ENCODE measurements around the gene ADA.
"Not testable (repeated sequence)": the region's sequence is repeated elsewhere in the genome, so short reads cannot be mapped to it uniquely, and the experiment has no call there.

The ADA gene

DNA sequence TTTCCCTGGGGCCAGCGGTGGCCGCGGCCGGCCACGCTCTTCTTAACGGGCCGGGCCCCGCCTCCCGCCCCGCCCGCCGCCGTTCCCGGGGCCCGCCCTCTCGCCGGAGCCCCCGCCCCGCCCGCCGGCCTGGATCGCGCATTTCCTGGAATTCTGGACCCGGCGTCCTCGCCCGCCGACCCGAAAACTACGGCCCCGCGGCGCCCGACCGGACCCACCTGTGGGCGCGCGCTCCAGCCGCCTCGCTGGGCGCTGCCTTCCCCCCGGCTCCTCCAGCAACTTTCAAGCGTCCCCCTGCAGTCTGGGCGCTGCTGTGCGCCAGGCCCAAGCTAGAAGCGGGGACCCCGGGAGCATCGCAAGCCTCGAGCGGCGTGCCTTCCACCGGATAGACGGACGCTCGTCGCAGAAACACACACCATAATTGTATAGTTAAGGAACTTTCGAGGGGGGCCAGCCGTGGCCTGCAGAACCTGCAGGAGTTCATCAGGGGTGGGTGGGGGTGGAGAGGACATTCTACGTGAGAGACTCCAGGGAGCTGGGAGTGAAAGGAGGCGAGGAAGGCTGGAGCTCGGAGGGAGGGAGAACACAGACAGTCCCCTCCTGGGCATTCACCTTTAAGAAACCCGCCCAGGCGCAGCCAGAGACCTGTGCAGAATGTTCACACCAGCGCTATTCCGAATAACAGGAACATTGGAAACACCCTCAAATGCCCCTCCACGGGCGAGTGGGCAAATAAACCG lies at the start of gene ADA:
Gene ADA (minus strand): TSS at position 16 of the 740 bp plus-strand sequence. CDS start 92 bp downstream, outside the sequence.
- DNase-seq = no peak

DNA sequence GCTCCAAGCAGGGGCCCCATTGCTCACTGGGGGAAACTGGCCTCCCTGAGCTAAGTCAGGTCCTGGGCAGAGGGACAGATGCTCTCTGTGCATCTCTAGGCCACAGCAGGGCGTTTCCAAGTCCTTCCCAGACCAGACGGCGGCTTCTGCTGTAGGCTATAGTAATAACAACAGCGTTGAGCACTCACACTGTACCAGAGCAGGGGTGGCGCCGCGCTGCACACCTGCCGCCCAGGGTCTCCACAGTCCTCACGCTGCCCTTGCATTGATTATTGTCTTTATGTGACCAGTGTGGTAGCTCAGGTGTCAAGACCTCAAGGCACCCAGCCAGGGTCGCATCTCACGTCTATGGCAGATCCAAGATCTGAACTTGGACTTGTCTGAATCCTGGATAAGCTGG lies 48.8 kb upstream of the ADA start:
- no peak for DNase-seq

DNA sequence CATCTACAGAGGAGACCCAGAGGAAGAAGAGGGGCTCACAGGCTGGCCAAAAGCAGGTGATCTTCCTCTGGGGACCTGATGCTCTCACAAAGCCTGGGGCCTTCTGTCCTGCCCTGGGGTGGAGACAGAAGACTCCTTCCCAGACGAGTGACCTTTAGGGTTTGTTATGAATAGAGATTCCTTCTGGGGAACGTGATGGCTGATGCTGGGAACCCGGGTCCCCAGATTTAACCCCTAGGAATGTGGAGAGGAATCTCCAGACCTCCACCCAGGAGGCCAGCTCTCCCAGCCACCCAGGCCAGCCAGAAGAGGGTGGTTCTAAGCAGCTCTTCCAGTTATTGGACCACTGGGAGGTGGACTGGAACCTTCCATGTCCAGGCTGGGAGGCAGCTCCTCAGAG lies 46.9 kb upstream of the ADA start:
- no peak for DNase-seq

DNA sequence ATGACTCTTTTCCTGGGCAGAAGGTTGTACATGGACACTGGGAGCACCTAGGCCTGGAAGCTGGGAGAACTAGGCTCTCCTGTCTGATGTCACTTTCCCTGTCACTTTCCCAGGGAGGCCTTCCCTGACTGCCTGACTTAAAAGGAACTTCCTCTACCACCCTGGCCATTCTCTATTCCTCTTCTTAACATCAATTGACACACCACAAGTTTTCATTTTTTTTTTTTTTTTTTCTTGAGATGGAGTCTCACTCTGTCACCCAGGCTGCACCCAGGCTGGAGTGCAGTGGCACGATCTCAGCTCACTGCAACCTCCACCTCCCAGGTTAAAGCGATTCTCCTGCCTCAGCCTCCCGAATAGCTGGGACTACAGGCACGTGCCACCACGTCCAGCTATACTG lies 45.5 kb upstream of the ADA start:
- not testable (repeated sequence) for DNase-seq

DNA sequence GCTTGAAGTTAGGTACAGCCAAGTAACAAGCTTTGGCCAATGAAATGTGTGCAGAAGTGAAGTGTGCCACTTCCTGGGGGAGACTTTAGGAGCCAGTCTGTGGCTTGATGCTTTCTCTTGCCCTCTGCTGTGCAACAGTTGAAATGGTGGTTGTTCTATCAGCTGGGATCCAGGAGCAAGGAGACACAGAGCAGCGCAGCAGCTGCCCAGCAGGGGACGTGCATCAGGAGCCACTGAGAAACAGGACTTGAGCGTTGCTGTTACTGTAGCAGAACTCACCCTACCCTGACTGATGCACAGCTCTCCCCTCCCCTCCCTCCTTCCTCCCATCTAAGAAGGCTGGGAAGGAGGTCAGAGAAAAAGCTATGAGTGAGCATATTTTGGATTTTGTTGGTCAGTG lies 44.8 kb upstream of the ADA start:
- DNase-seq = no peak

DNA sequence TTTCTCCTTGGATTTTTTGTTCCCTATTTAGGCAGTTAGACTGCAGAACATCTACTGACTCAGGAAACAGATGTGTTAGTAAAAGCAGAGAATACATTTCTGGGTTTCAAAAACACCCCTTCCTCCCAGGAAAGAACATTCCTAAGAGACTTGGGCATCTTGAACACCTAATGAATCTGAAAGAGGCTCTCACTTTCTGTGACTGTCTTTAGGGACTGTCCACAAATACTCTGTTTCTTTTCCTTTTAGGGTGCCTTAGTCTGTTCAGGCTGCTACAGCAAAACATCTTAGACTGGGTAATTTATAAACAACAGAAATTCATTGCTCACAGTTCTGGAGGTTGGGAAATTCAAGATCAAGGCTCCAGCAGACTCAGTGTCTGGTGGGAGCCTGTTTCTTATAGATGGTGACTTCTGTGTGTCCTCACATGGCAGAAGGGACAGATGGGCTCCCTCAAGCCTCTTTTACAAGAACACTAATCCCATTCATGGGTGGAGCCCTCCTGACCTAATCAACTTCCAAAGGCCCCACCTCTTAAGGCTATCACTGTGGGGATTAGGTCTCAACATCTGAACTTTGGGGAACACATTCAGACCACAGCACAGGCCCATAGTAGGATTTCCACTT lies 44.3 kb upstream of the ADA start:
- no peak for DNase-seq

DNA sequence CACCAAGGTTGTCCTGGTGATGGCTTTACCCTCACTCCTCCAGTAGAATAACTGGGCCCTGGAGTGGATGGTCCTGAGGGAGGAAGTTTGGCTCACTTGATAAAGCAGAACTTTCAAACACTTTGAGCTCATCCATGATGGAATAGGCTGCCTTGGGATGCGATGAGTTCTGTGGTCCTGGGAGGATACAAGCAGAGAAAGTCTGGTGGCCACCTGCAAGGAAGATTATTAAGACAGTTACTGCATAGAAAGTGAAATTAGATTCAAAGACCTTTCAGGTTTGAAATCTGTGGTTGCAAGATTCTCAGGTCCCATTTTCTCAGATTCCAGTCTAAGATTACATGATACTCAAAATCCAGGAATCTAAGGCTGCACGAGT lies 43.8 kb upstream of the ADA start:
- DNase-seq = no peak

DNA sequence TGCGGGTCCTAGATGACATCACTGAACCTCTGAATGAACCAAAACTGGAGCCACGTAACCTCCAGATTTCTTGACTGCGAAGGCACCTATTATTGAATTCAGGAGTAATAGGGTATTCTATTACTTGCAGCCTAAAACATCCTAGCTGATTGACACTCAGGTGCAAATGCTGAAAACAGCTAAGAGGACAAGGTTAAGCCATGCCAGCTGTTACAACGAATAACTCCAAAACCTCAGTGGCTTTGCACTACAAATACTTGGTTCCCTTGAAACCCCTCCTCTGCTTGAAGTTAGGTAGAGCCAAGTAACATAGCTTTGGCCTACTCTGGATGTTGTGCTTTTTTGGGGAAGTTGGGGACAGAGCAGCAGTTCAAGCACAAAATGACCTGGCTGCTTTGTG lies 42.7 kb upstream of the ADA start:
- no peak for DNase-seq

DNA sequence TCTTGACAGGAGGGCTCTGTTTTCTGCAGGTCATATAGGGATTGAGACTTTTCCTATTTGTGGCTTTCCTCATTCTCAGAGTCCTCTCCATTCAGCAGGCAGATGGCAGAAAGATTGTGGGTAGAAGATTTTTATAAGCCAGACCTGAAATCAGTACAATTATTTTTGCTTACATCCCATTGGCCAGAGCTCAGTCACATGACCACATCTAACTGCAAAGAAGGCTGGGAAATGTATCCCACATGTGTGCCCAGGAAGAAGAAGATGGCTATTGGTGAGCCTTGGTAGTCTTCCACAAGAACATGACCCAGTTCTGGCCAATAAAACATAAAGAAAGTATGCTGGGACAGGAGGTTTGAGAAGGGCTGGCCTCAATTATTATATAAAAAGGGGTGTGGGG lies 42.1 kb upstream of the ADA start:
- no peak for DNase-seq

DNA sequence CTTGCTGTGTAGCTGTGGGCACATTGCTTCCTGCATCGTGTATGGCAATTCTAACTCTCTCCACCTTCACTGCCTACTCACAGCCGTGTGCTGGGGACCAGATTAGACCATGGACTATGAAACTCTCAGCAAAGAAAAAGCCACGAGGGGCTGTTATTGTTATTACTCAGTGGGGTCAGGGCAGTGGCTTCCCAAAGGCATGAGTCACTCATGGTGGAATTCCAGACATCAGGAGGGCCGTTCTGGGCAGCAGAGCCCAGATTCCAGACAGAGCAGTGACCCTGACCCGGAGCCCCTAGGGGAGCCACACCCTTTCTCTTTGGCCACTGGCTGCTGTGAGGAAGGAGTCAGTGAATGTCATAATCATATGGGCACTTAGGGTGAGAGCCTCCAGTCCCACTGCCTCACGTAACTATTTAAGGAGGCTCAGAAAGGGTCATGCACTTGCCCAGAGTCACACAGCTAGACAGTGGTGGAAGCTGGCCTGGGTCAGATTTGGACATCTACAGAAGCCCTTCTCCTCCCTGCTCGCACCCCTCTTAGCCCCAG lies 41.5 kb upstream of the ADA start:
- no peak for DNase-seq

DNA sequence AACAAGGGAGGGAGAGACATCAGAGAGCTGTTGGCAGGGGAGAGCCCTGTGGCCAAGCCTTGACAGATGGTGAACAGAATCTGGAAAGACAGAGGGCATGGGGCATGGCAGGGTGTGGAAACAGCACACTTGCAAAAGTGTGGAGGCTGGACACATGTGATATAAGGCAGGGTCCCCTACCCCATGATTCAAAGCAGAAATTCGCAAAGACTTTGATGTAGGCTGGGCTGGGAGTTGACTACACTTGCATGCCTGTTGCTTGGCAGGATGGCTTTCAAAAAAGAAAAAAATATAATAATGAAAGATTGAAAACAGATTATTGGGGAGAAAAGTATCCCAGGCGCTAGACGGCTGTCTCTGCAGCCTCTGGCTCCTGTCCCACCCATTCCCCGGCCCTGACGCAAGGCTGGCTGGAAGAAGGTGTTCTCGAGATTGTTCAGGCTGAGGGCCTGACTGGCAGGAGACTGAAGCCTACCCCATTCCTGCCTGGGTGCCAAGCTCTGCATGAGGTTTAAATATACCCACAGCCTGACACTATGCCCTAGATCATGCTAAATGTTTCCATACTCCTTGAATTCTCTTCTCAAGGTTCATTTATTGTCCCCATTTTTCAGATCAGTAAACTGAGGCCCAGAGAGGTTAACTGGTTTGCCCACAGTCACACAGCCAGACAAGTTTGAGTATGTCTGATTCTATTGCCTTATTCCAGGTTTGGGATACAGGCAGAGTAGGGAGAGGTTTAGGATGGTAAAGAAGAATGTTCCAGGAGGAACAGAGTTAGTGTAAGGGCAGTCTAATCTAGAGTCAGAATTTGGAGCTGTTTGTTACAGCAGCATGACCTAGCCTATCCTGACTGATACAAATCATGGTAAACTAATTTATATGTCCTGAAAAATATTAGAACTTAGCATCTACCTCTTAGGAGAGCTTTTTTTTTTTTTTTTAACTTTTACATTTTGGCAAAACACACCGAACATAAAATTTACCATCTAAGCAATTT lies 40.2 kb upstream of the ADA start:
- DNase-seq = no peak

DNA sequence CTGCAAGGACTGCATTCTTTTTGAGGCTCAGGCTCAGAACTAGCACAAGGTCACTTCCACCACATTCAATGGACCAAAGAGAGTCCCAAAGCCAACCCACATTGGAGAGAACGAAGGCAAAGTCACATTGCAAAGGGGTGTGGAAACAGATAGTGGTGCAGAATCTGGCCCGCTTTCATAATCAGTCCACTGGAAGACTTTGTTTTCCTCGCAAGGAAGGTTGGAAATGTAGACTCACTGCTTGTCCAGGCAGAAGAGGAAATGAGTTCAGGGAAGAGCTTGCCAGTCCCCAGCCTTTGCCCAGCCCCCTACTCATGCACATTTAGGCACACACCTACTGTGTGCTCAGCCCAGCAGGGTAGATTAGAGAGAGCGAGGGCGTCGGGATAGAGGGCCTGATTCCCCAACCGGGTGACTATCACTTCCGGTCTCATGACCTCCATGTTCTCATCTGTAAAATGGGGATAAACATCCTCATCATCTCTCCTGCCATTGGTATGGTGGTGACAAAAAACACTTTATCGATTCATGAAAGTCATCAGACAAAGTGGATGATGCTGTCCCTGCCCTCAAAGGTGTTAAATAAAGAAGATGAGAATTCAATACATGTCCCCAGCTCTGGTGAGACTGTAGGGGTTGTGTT lies 39.4 kb upstream of the ADA start:
- no peak for DNase-seq

DNA sequence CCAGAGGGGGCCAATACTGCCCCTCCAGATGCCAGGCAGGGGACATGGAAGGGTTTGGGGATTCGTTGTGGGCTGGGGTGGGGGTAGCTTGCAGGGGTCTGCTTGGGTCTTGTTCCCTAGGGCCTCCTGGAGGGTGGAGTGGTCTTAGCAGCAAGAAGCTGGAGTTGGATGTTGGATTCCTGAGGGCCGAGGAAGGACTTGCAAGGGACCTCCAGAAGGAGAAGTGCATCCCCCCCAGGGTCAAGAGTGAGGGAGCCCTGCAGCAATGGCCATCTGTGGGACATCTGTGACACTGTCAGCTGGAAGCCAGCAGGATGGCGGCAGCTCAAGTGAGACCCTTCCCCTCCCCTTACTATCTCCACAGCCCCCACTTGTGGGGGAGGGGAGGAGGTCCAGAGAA lies 38.3 kb upstream of the ADA start:
- DNase-seq = no peak

DNA sequence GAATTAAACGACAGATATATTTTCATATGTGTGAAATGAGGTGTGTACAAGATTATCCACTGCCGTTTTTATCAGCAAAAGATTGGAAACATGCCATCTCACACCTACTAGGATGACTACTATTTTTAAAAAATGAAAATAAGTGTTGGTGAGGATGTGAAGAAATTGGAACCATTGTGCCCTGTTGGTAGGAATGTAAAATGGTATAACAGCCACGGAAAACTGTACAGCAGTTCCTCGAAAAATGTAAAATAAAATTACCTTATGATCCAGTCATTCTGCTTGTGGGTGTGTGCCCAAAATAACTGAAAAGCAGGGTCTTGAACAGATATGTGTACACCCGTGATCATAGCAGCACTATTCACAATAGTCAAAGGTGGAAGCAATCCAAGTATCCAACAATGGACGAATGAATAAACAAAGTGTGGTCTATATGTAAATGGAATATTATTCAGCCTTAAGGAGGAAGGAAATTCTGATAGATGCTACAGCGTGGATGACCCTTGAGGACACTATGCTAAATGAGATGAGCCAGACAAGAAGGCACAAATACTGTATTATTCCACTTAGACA lies 36.6 kb upstream of the ADA start:
- DNase-seq = no peak

DNA sequence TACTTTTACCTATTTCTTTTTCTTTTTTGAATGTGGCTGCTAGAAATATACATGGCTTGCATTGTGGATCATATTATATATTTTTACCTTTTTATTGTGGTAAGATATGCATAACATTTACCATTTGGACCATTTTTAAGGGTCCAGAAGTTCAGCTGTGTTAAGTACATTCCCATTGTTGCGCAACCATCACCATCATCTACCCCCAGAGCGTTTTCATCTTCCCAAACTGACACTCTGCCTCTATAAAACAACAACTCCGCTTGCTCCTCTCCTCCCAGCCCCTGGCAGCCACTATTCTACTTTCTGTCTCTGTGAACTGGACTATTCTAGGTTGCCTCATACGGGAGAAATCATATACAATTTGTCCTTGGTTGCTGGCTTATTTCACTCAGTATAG lies 35.4 kb upstream of the ADA start:
- DNase-seq = no peak

DNA sequence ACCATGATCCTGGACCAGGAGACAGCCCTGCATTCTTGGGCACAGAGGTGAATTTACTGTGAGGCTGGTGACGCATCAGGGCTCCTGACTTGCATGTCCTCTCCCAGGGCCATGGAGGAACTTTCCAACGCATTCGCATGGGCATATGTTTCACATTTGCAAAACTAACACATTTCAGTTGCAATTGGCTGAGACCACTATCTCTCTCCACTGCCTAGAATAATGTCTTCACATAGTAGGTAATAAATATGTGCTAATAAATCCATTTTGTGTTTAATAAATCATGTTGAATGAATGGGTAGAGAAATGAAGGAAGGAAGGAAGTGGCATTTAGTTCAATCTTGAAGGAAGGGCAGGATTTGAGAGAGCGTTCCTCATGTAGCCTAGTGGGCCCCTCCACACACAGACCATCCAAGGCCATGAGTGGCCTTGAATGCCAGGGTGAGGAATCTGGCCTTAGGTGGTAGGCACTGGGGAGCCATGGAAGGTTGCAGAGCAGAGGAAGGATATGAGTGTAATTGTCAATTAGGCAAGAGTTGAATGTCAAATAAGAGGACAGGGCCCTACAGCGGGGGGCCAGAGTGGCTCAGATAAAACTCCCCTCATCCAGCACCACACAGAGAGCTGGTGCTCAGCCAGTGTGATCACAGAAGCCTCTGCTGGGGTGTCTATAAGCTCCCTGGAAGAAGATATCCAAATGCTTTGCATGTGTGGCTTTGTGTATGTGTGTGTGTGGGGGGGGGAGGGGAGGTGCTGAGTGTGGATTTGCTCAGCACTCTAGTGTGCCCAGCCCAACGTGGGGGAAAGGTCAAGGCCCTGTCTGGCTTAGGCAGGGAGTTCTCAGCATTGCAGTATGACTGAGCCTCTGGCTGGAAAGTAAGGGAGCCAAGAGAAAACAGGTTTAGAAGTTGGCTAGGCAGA lies 32.8 kb upstream of the ADA start:
- DNase-seq = no peak

DNA sequence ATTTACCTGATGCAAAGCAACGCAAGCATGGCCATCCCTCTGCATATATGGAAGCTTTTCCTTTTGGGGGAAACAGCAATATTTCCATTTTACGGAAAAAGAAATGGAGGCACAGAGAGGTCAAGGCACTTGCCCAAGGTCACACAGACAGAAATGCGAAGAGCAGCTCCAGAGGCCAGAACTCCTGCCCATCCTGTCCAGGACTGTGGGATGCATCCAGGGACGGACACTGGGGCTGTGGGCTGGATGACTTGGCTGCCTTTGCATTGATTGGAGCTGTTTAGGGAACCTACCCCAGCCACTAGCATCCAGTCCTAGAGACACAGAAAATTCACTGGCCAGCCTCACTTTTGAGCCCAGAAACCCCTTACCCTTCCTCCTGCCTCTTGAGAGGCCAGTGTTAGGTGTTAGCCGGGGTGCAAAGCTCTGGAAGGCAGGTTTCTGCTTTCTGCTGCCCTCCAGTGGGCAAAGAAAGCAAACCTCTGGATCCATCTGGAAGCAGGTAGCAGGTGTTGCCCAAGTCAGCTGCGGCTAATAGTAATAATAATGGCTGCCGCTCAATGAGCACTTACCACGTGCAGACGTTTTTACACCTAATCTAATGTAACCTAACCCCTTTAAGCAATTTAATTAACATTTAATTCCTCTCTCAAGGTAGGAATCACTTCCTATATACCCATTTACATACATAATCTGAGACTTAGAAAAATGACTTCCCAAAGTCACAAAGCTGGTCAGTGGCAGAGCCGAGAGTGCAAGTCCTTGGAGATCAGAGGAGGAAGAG lies 32.0 kb upstream of the ADA start:
- DNase-seq = no peak

DNA sequence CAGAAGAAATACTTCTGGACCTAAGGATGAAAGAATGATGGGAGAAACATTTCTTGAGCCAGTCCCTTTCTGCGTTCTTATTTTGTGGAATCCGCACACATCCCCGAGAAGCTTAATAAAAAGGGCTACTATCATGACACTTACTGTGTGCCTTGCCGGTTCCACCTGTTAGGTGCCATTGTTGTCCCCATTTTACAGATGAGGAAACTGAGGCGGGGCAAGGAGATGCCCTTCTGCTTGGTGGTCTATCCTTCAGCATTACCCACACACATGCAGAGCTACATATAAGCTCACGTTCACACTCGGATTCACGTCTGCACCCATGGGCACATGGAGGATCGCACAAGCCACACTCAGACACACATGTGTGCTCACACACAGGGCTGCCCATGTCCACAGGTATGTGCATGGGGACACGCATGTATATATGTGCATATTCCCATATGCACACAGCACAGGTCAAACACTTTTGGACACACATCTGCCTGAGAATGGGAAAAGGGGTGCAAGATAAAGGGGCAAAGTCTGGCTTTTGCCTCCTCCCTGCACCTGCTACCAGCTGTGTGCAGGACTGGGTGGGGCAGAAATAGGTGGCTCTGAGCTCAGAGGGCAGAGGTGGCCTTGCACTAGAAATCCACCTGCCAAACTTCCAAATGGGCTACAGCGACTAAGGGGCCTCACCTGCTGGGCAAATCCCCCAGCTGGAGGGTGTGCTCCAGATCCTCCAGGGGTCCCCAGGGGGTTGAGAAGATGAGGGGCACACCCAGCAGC lies 30.5 kb upstream of the ADA start:
- no peak for DNase-seq

DNA sequence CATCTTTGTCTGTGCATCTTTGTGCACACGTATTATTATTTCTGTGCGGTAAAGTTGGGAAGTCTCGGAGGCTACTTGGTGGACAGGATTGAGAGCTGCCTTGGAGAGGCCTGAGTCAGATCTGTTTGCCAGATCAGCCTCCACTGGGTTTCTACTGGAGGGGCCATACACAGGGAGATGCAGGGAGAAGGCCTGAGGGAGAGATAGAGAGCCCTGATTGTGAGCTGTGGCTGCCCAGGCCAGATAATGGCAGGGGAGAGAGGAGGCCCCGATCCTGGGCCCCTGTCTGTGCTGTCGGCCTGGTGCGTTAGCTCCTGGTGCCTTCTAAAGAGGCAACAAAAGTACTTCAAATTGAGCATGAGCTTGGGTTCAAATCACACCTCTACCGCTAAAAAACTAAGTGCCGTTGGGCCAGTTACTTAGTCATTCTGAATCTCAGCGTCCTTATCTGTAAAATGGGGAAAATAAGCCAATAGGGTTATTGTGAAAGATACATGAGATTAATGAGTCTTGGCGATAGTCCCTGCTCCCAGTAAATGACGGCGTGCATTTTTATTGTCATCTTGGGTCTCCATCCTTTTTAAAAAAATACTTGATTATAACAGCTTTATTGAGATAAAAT lies 27.6 kb upstream of the ADA start:
- no peak for DNase-seq

Measured in SIG-M5 (cell line).